Measurements from ENCODE around the gene CSNK1D.

DNA sequence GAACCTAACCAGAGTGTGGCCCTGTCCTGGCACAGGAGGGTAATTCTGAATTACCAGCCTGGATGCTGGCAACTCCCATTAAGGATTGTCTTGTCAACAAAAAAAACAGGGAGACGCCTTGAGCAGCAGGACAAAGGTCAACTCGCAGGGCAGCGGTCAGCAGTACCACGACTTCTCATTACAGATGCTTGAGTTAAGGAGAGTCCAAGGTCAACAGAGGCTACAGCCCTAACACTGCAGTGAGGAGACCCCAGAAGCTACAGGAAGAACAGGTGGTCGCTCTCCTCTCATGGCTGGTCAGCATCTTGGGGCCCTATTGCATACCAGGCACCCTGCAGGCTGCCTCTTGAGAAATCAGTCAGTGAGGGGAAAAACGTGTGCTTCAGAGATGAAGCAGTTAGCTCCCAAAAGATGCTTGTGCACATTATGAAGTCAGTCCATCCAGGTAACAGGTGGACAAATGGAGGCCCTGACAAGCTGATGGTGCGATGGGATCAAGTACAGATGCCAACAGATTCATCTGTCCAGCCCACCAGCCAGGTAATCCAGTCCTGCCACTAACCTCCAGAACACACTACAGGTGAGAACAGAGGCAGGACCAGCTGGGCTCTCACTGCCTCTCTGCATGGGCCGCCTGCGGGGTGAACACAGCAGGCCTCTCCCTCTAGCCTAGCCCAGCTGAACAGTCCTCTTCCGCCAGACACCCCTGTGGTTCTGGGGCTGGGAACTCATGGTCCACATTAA lies 4.2 kb downstream of the CSNK1D start:
- TF ChIP-seq SP1 (IDR thresholded peaks at IDR 0.05; ENCODE audit: low read depth, low read length) (no peak), STAT1 (conservative IDR thresholded peaks at IDR 0.05) (no peak), NR2C2 (IDR thresholded peaks at IDR 0.05; ENCODE audit: borderline replicate concordance, control insufficient read depth, insufficient read length, low read depth) (no peak), FOS (IDR thresholded peaks at IDR 0.05; ENCODE audit: borderline replicate concordance, extremely low read depth, insufficient read length) (no peak)

Data from GM12878 (cell line).